Nephron (organoid): ENCODE measurements around the gene SLC4A2.

Source experiments
- H3K27ac Mint-ChIP-seq, 3 experiments: 2 replicates each; pipeline ENCODE4 v1.8.0; 2020; ENCODE audit warnings: mixed read lengths in 3 of 3, mild to moderate bottlenecking in 2 of 3, moderate library complexity in 1 of 3
- H3K27me3 Mint-ChIP-seq: 2 replicates; pipeline ENCODE4 v1.8.0; 2021; ENCODE audit warnings: low read depth, mild to moderate bottlenecking, moderate library complexity, mixed read lengths
- H3K36me3 Mint-ChIP-seq: 2 replicates; pipeline ENCODE4 v1.8.0; 2020; ENCODE audit warnings: low read depth, mixed read lengths
- H3K4me1 Mint-ChIP-seq: 2 replicates; pipeline ENCODE4 v1.8.0; 2020; ENCODE audit warnings: mixed read lengths
- H3K4me3 Mint-ChIP-seq, 3 experiments: 2 replicates each; pipeline ENCODE4 v1.8.0; 2020; ENCODE audit warnings: mild to moderate bottlenecking in 3 of 3, mixed read lengths in 3 of 3, moderate library complexity in 2 of 3
- H3K9me3 Mint-ChIP-seq: 2 replicates; pipeline ENCODE4 v1.8.0; 2020; ENCODE audit warnings: mixed read lengths
- CTCF ChIP-seq, 3 experiments: fragments of 200-600 bp; sonication (generic); IDR thresholded peaks; one replicate each; pipeline ENCODE4 v1.5.0; 2021; ENCODE audit warnings: antibody characterized with exemption in 3 of 3; ENCODE audit not compliant: unreplicated experiment in 3 of 3

SLC4A2 gene

GRCh38 chr7:151100921-151101320, 41.5 kb downstream of the SLC4A2 start:
- Mint-ChIP-seq H3K27me3 (no peaks in the 10 kb centered on the region), H3K4me3 (no peak overlapping the region), H3K9me3 (no peaks in the 10 kb centered on the region), H3K27ac (no peak overlapping the region), H3K4me1 (no peaks in the 10 kb centered on the region), H3K36me3 (peaks cover 9% of the 10 kb centered on the region)
- no peak for TF ChIP-seq CTCF (IDR thresholded peaks at IDR 0.05; ENCODE audit: unreplicated experiment in 3 of 3)

GRCh38 chr7:151101621-151102396, 42.4 kb downstream of the SLC4A2 start:
- Mint-ChIP-seq H3K4me3 (no peak overlapping the region), H3K27ac (no peak overlapping the region), H3K4me1 (no peaks in the 10 kb centered on the region), H3K36me3 (peaks cover 9% of the 10 kb centered on the region), H3K27me3 (no peaks in the 10 kb centered on the region), H3K9me3 (no peaks in the 10 kb centered on the region)
- TF ChIP-seq CTCF (IDR thresholded peaks at IDR 0.05; ENCODE audit: unreplicated experiment in 3 of 3) = no peak

GRCh38 chr7:151102991-151103390, 43.6 kb downstream of the SLC4A2 start:
- Mint-ChIP-seq H3K4me1 (no peaks in the 10 kb centered on the region), H3K4me3 (no peak overlapping the region), H3K9me3 (no peaks in the 10 kb centered on the region), H3K27ac (no peak overlapping the region), H3K27me3 (no peaks in the 10 kb centered on the region), H3K36me3 (peaks cover 9% of the 10 kb centered on the region)
- TF ChIP-seq CTCF (IDR thresholded peaks at IDR 0.05; ENCODE audit: unreplicated experiment in 3 of 3) = no peak

- Mint-ChIP-seq H3K4me1 (no peaks in the 10 kb centered on the region), H3K27me3 (no peaks in the 10 kb centered on the region), H3K27ac (no peak overlapping the region), H3K36me3 (peaks cover 9% of the 10 kb centered on the region), H3K9me3 (no peaks in the 10 kb centered on the region), H3K4me3 (no peak overlapping the region)
- TF ChIP-seq CTCF (IDR thresholded peaks at IDR 0.05; ENCODE audit: unreplicated experiment in 3 of 3) = no peak
These were observed 44.6 kb downstream of the SLC4A2 start for GRCh38 chr7:151103973-151104372.

- no peak overlapping the region for H3K27ac Mint-ChIP-seq
- peaks cover 9% of the 10 kb centered on the region for H3K36me3 Mint-ChIP-seq
- no peaks in the 10 kb centered on the region for H3K9me3 Mint-ChIP-seq
- no peaks in the 10 kb centered on the region for H3K27me3 Mint-ChIP-seq
- no peak overlapping the region for H3K4me3 Mint-ChIP-seq
- no peak for TF ChIP-seq CTCF (IDR thresholded peaks at IDR 0.05; ENCODE audit: unreplicated experiment in 3 of 3)
- H3K4me1 Mint-ChIP-seq = no peaks in the 10 kb centered on the region
These were observed 45.2 kb downstream of the SLC4A2 start for GRCh38 chr7:151104411-151105235.
